H1 (cell line): Measurements from ENCODE around the gene SLC24A3. TPM values are rescaled to one million over a fixed set of nuclear protein-coding genes. Genes with fewer than 3 reads are reported as not detected.

Experiments used
- CTCF ChIA-PET: fragments of 300-600 bp; sonication (Branson Sonifier 250); formaldehyde crosslinking; loops from one replicate; lab custom pipeline; 2021; ENCODE audit not compliant: partially characterized antibody; lab: Charles Lee
- POLR2A ChIA-PET: fragments of 300-600 bp; sonication (Branson Sonifier 250); formaldehyde crosslinking; loops from one replicate; lab custom pipeline; 2021; ENCODE audit warnings: inconsistent platforms; ENCODE audit not compliant: partially characterized antibody; lab: Charles Lee
- DNase-seq, 2 experiments: peaks; one replicate each; pipeline versions ENCODE4 v3.0.0 to v3.0.0-alpha.2; 2010 to 2022; ENCODE audit warnings: low spot score in 2 of 2, low read depth in 1 of 2, mixed read lengths in 1 of 2
- FAIRE-seq: peaks from 2 replicates; lab custom pipeline; 2011; peaks lifted over from hg19 to GRCh38; lab: Jason Lieb, UNC
- H2AFZ ChIP-seq: 2 replicates; pipeline ENCODE4 v1.8.1; 2012; ENCODE audit warnings: low read length, inconsistent platforms
- H2AK5ac ChIP-seq: 2 replicates; pipeline ENCODE4 v1.6.1; 2013; ENCODE audit warnings: low read depth, low read length
- H2BK120ac ChIP-seq: replicated peaks from 2 replicates; pipeline ENCODE3; 2013; ENCODE audit warnings: low read depth, low read length, inconsistent platforms
- H2BK12ac ChIP-seq: 2 replicates; pipeline ENCODE4 v1.6.1; 2013; ENCODE audit warnings: low read depth, low read length
- H2BK15ac ChIP-seq: 2 replicates; pipeline ENCODE4 v1.6.1; 2013; ENCODE audit warnings: low read length
- H2BK20ac ChIP-seq: 2 replicates; pipeline ENCODE4 v1.6.1; 2013; ENCODE audit warnings: low read length
- H2BK5ac ChIP-seq: 2 replicates; pipeline ENCODE4 v1.6.1; 2013; ENCODE audit warnings: low read depth, low read length
- H3K14ac ChIP-seq: 2 replicates; pipeline ENCODE4 v1.6.1; 2013; ENCODE audit warnings: inconsistent platforms; ENCODE audit not compliant: insufficient read length
- H3K18ac ChIP-seq: 2 replicates; pipeline ENCODE4 v1.6.1; 2013; ENCODE audit warnings: low read length; ENCODE audit errors: extremely low read depth
- H3K23ac ChIP-seq: 2 replicates; pipeline ENCODE4 v1.6.1; 2013; ENCODE audit warnings: inconsistent platforms; ENCODE audit not compliant: insufficient read length
- H3K23me2 ChIP-seq: 2 replicates; pipeline ENCODE4 v1.6.1; 2013; ENCODE audit warnings: low read depth, low read length
- H3K27ac ChIP-seq: 2 replicates; pipeline ENCODE4 v1.6.1; 2011; ENCODE audit warnings: low read depth, low read length, inconsistent platforms
- H3K27me3 ChIP-seq, 4 experiments: replicated peaks in 1 of 4; 1 replicate in 1 of 4; 2 replicates in 3 of 4; pipeline versions ENCODE4 v1.6.1 to v1.8.1; 2011 to 2013; ENCODE audit warnings: low read length in 3 of 4, mild to moderate bottlenecking in 3 of 4, inconsistent platforms in 2 of 4, mixed read lengths in 2 of 4, moderate library complexity in 1 of 4; ENCODE audit not compliant: control insufficient read depth in 3 of 4, insufficient read depth in 3 of 4; ENCODE audit errors: extremely low read depth in 1 of 4
- H3K36me3 ChIP-seq, 4 experiments: 2 replicates each; pipeline versions ENCODE4 v1.6.1 to v1.8.1; 2011 to 2013; ENCODE audit warnings: mild to moderate bottlenecking in 4 of 4, low read length in 3 of 4, moderate library complexity in 2 of 4, control low read depth in 1 of 4, inconsistent platforms in 1 of 4; ENCODE audit not compliant: insufficient read depth in 4 of 4, control insufficient read depth in 2 of 4
- H3K4ac ChIP-seq: replicated peaks from 2 replicates; pipeline ENCODE3; 2013; ENCODE audit warnings: low read length, low read depth, mixed read lengths, inconsistent platforms; ENCODE audit not compliant: insufficient read length
- H3K4me1 ChIP-seq, 4 experiments: replicated peaks in 1 of 4; 1 replicate in 1 of 4; 2 replicates in 3 of 4; pipeline versions ENCODE4 v1.6.1 to v1.8.1; 2011 to 2013; ENCODE audit warnings: low read length in 3 of 4, inconsistent platforms in 2 of 4, mixed read lengths in 1 of 4; ENCODE audit not compliant: insufficient read depth in 4 of 4, control insufficient read depth in 3 of 4
- H3K4me2 ChIP-seq, 2 experiments: 2 replicates each; pipeline versions ENCODE4 v1.6.1 to v1.8.1; 2011 to 2013; ENCODE audit warnings: low read depth in 2 of 2, low read length in 2 of 2, control low read depth in 1 of 2, inconsistent platforms in 1 of 2, mild to moderate bottlenecking in 1 of 2; ENCODE audit not compliant: insufficient read depth in 1 of 2
- H3K4me3 ChIP-seq, 4 experiments: fragments of 200-600, 300-600 bp in 1 of 4; sonication (generic), shearing (Covaris generic), sonication (Bioruptor Twin) in 1 of 4; 2 replicates each; pipeline versions ENCODE4 v1.5.1 to v1.8.1; 2011 to 2016; ENCODE audit warnings: low read length in 4 of 4, low read depth in 3 of 4, control low read depth in 2 of 4, inconsistent platforms in 2 of 4, mild to moderate bottlenecking in 2 of 4, mixed read lengths in 1 of 4, moderate library complexity in 1 of 4; ENCODE audit not compliant: insufficient read depth in 2 of 4; ENCODE audit errors: extremely low read depth in 1 of 4
- H3K56ac ChIP-seq: replicated peaks from 2 replicates; pipeline ENCODE3; 2013; ENCODE audit warnings: low read depth, mild to moderate bottlenecking, mixed read lengths, low read length, inconsistent platforms; ENCODE audit not compliant: insufficient read length
- H3K79me1 ChIP-seq: 2 replicates; pipeline ENCODE4 v1.6.1; 2013; ENCODE audit warnings: low read depth, low read length, control low read depth
- H3K79me2 ChIP-seq, 2 experiments: 2 replicates each; pipeline versions ENCODE4 v1.6.1 to v1.8.1; 2012 to 2013; ENCODE audit warnings: low read length in 2 of 2, mild to moderate bottlenecking in 2 of 2, inconsistent platforms in 1 of 2; ENCODE audit not compliant: insufficient read depth in 2 of 2, control insufficient read depth in 1 of 2
- H3K9ac ChIP-seq, 4 experiments: replicated peaks in 1 of 4; 1 replicate in 1 of 4; 2 replicates in 3 of 4; pipeline versions ENCODE4 v1.6.1 to v1.8.1; 2011 to 2013; ENCODE audit warnings: low read depth in 3 of 4, low read length in 3 of 4, control low read depth in 2 of 4, mild to moderate bottlenecking in 2 of 4, moderate library complexity in 2 of 4, inconsistent platforms in 1 of 4; ENCODE audit errors: extremely low read depth in 1 of 4
- H3K9me3 ChIP-seq, 2 experiments: 2 replicates each; pipeline versions ENCODE4 v1.6.1 to v1.8.1; 2012 to 2013; ENCODE audit warnings: mild to moderate bottlenecking in 2 of 2, moderate library complexity in 2 of 2, control low read depth in 1 of 2, inconsistent platforms in 1 of 2, low read depth in 1 of 2, low read length in 1 of 2, mixed read lengths in 1 of 2; ENCODE audit not compliant: insufficient read depth in 2 of 2
- H4K20me1 ChIP-seq, 2 experiments: replicated peaks in 1 of 2; 2 replicates each; pipeline versions ENCODE3 to v1.8.1; 2011 to 2013; ENCODE audit warnings: inconsistent platforms in 2 of 2, low read length in 2 of 2, mild to moderate bottlenecking in 1 of 2; ENCODE audit not compliant: insufficient read depth in 2 of 2, control insufficient read depth in 1 of 2
- H4K5ac ChIP-seq: 2 replicates; pipeline ENCODE4 v1.6.1; 2013; ENCODE audit warnings: low read length, low read depth, mixed read lengths, inconsistent platforms; ENCODE audit not compliant: insufficient read length
- H4K8ac ChIP-seq: 2 replicates; pipeline ENCODE4 v1.8.0; 2013; ENCODE audit warnings: mild to moderate bottlenecking, moderate library complexity, low read length, inconsistent platforms; ENCODE audit not compliant: insufficient read depth; ENCODE audit errors: extremely low read depth
- H4K91ac ChIP-seq: replicated peaks from 2 replicates; pipeline ENCODE3; 2013; ENCODE audit warnings: low read length, mixed read lengths, inconsistent platforms; ENCODE audit not compliant: insufficient read length
- EZH2 ChIP-seq: fragments of 200-600 bp; sonication (generic); IDR thresholded peaks from 2 replicates; pipeline ENCODE4 v1.7.1; 2012; ENCODE audit warnings: low read depth, mild to moderate bottlenecking, moderate library complexity, low read length, inconsistent platforms; ENCODE audit not compliant: severe bottlenecking
- WGBS, 2 experiments: shearing (Covaris generic) in 1 of 2; methylation state at CpG; one replicate each; pipeline versions ENCODE4 v1.1.6 to v1.1.7; 2013 to 2015; ENCODE audit warnings: low lambda C conversion rate in 2 of 2, mixed read lengths in 2 of 2, inconsistent platforms in 1 of 2, low coverage in 1 of 2, missing lambda C conversion rate in 1 of 2; ENCODE audit not compliant: insufficient replicate concordance in 2 of 2, insufficient coverage in 1 of 2, insufficient read length in 1 of 2; ENCODE audit errors: extremely low coverage in 1 of 2, missing lambda C conversion rate in 1 of 2; 5-methylcytosine and 5-hydroxymethylcytosine counted together
- polyA plus RNA-seq, 7 experiments: library from polyadenylated mRNA; depleted of rRNA in 3 of 7; stranded (reverse) in 5 of 7; unstranded in 2 of 7; fragments of >200 nt in 5 of 7; fragments of 200-250 nt in 2 of 7; gene quantifications; 1 replicate in 5 of 7; 2 replicates in 1 of 7; 4 replicates in 1 of 7; pipeline versions ENCODE4 v1.2.1 to v1.2.3, GENCODE V29; 2011 to 2013; ENCODE audit warnings: missing spikeins in 2 of 7, mixed read lengths in 2 of 7
- total RNA-seq: library from RNA; stranded (reverse); fragmentation: NEBNext Ultra II Directional; extraction: Animal tissue kit (Norgen Biotek cat#: 25700); gene quantifications from 2 replicates; pipeline ENCODE4 v1.2.1, GENCODE V29; 2021
- TF ChIP-seq, protein P1 (sequence below): IDR thresholded peaks from 2 replicates; pipeline ENCODE4 v1.6.1; 2011; ENCODE audit warnings: low read depth, mild to moderate bottlenecking, low read length; ENCODE audit not compliant: insufficient read depth

SLC24A3 gene
- total and polyA plus RNA-seq, 2 of the 8 experiments (the other 6 are each of a cell fraction or from before 2014, with no cell fraction given) = 4.5 to 6.3 TPM

- H2BK120ac ChIP-seq = no peak overlapping the region
- CTCF ChIA-PET = interaction anchor here (0.6 to 2.4 kb wide), 2 partner anchors 14 to 38 kb away, joined by 3 to 11 read pairs; no protein-coding TSS in a partner anchor
- H3K9me3 ChIP-seq = peaks cover 6 to 21% of the 10 kb centered on the region in 2 experiments
- no peak for DNase-seq
- H4K8ac ChIP-seq = no peak overlapping the region
- no peaks in the 10 kb centered on the region for H3K79me1 ChIP-seq
- H3K4me1 ChIP-seq = no peaks in the 10 kb centered on the region
- H3K56ac ChIP-seq = no peak overlapping the region
- H3K27ac ChIP-seq = no peak overlapping the region
- no peak overlapping the region for H2BK12ac ChIP-seq
- no peak for FAIRE-seq
- H3K23me2 ChIP-seq = peaks cover 2% of the 10 kb centered on the region; the same call in 1 of the 2 replicates
- POLR2A ChIA-PET = no interaction called here
- H3K36me3 ChIP-seq = peaks cover 0 to 3% (median 0%) of the 10 kb centered on the region in 4 experiments; a peak in 1 of 8 replicates
- H3K9ac ChIP-seq = no peak overlapping the region
- H4K20me1 ChIP-seq = no peaks in the 10 kb centered on the region
- no peak overlapping the region for H3K23ac ChIP-seq
- no peak overlapping the region for H2BK15ac ChIP-seq
- H3K18ac ChIP-seq = no peak overlapping the region
- no peak overlapping the region for H3K4ac ChIP-seq
- H4K5ac ChIP-seq = no peak overlapping the region
- no peak overlapping the region for H2AK5ac ChIP-seq
- no peak overlapping the region for H3K14ac ChIP-seq
- no peaks in the 10 kb centered on the region for H3K79me2 ChIP-seq
- H2BK20ac ChIP-seq = no peak overlapping the region
- 86% methylated on average over 4 of the region's 4 CpGs; no CpG with 5 or more reads in 1 of the 2 experiments for WGBS, 2 experiments
- no peak overlapping the region for H3K4me3 ChIP-seq
- no peak overlapping the region for H3K4me2 ChIP-seq
- H3K27me3 ChIP-seq = no peaks in the 10 kb centered on the region
- H2BK5ac ChIP-seq = no peak overlapping the region
- no peak overlapping the region for H4K91ac ChIP-seq
- no peak overlapping the region for H2AFZ ChIP-seq
- TF ChIP-seq EZH2 = no peak
- TF ChIP-seq, protein P1, sequence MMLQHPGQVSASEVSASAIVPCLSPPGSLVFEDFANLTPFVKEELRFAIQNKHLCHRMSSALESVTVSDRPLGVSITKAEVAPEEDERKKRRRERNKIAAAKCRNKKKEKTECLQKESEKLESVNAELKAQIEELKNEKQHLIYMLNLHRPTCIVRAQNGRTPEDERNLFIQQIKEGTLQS = no peak
Observed at GRCh38 chr20:19676202-19676601, 463.8 kb downstream of the SLC24A3 start.
